Measurements from ENCODE around the gene PCSK6.
"Not testable (repeated sequence)": the region's sequence is repeated elsewhere in the genome, so short reads cannot be mapped to it uniquely, and the experiment has no call there.

- not testable (repeated sequence) for TF ChIP-seq EZH2phosphoT487 (IDR thresholded peaks at IDR 0.05; ENCODE audit: insufficient read depth, low read depth); EZH2 (IDR thresholded peaks at IDR 0.05; ENCODE audit: insufficient read depth, poor library complexity, severe bottlenecking)
Observed at GRCh38 chr15:101375006-101375405, 114.5 kb downstream of the PCSK6 start.
